HG02973 (cell line): ENCODE results near the gene IL17D.

ENCODE experiments used
- ATAC-seq: cut with Tn5 transposase; IDR thresholded peaks from one replicate; pipeline ENCODE4 v1.9.1; 2021; ENCODE audit warnings: moderate library complexity; ENCODE audit not compliant: unreplicated experiment

Gene IL17D

DNA sequence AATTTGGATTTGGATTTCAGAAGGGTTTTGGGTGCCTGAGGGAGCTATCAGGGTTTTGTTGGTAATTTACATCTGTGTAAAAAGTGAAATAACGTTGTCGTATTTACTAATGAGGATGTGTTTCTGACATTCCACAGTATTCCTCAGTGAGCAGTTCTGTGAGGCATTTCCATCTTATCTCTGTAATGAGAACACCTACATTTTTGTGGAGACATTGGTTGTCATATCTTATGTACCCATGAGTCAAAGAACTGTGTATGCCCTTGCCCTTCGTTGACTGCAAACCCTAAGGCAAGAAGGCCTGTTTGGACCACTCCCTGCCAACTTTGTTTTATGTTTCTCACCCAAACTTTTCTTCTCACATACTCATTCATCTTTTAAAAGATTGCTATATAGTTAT is 14.2 kb upstream of the IL17D start:
- no peak for ATAC-seq

DNA sequence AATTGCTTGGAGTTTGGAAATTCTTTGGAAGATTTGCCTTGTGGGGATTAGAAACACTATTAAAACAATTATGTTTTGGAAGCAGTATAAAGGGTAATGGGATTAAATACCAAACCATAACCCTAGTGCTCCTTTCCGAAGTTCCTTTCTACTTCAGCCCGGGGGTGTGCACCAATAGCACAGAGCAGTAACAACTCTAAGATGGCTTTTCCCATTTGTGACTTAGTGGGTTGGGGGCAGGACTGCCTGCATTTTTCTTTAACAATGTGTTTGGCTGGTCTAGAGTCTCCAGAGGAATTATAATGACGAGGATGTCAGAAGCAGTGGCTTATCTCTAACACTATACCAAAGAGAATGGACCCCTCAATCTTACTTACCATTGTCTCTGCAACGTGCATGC is 11.9 kb upstream of the IL17D start:
- no peak for ATAC-seq

DNA sequence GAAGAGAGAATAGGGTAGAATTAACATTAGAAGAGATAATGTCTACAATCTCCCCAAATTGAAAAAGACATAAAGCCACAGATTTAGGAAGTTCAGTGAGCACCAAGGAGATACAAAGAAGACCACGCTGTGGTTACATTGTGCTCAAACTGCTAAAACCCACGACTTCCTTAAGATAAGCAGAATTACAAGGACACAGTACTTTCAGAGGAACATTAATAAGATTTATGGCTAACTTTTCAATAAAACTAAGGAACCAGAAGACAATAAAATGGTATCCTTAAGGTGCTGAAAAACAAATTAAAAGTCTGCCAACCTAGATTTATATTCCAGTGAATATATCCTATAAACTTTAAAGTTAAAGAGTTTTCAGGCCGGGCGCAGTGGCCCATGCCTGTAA is 7.4 kb upstream of the IL17D start:
- no peak for ATAC-seq

DNA sequence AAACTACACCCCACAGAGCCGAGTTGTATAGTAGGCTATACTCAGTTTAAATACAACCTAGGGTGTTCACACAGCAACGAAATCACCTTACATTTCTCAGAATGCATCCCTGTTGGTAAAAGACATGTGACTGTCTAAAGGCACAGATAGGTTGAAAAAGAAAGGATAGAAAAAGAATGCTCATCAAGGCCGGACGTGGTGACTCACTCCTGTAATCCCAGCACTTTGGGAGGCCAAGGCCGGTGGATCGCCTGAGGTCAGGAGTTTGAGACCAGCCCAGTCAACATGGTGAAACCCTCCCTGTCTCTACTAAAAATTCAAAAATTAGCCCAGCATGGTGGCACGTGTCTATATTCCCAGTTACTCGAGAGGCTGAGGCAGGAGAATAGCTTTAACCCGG is 3.8 kb upstream of the IL17D start:
- ATAC-seq = no peak

DNA sequence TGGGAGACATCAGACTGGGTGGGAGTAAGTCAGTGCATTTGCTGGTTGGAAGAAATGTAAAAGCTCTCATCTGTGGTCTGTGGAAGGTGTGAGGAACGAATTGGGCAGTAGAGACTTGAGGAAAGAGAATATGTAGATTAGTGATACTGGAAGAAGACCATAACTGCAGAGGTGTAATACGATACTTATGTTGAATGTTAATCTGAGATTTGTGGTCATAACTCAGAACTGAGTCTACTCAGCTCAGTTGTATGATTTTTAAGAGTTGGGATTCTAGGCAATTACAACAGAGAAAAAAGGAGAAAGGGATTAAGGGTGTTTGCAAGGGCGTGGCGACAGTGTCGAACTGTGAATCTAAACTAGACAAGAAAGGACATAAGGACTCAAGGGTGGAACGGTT is 3.2 kb upstream of the IL17D start:
- ATAC-seq = no peak

DNA sequence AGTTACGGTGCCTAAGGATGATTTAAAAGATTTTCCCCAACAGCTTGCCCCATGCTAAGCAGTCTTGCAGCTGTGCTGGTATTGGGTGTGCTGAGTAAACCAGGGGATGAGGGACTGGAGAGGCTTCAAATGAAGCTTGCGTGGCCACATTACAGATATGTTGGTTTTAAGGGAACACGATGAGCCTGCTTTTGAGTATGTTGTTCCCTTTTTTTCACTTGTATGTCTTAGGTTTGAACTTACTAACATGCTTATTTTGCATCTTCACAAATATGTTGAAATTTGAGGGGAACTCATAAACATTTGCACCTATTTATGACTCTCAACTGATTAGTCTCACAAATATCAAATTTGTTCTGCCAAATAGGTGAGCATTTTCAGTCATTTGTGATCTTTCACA is 2.0 kb upstream of the IL17D start:
- no peak for ATAC-seq

DNA sequence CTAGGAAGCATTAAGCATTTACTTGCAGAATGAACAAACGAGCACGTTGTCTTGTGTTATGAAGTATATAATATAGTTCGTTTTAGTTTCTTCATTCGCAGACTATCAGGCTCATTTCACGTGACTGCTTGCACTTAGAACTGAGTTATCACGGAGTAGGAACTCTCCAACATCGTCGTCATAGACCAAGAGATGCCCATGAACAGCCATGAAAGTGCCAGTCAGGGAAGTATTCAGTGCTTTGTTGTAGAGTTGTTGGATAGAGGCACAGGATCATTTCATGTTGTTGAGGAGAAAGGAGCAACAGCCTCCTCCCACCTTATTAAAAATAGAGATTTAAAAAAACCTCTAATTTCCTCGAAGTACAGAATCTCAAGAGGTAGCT is 977 bp upstream of the IL17D start:
- no peak for ATAC-seq

DNA sequence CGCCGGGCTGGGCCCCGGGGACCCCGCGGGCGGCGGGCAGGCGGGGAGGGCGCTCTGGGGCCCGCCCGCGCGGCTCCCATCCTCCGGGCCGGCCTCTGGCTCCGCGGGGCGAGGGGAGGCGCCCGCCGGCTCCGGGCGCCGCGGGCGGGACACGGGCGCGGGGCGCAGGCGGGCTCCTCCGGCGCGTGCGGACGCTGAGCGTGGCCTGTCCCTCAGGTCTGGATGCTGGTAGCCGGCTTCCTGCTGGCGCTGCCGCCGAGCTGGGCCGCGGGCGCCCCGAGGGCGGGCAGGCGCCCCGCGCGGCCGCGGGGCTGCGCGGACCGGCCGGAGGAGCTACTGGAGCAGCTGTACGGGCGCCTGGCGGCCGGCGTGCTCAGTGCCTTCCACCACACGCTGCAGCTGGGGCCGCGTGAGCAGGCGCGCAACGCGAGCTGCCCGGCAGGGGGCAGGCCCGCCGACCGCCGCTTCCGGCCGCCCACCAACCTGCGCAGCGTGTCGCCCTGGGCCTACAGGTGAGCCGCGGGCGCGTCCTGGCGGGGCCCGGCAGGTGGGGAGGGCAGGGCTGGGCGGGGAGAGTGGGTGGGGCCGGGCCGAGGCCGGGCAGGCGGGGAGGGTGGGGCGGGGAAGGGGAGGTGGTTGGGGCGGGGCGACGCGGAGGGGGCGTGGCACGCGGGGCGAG is 420 bp downstream of the IL17D start:
- peak; percentile 94 for ATAC-seq

DNA sequence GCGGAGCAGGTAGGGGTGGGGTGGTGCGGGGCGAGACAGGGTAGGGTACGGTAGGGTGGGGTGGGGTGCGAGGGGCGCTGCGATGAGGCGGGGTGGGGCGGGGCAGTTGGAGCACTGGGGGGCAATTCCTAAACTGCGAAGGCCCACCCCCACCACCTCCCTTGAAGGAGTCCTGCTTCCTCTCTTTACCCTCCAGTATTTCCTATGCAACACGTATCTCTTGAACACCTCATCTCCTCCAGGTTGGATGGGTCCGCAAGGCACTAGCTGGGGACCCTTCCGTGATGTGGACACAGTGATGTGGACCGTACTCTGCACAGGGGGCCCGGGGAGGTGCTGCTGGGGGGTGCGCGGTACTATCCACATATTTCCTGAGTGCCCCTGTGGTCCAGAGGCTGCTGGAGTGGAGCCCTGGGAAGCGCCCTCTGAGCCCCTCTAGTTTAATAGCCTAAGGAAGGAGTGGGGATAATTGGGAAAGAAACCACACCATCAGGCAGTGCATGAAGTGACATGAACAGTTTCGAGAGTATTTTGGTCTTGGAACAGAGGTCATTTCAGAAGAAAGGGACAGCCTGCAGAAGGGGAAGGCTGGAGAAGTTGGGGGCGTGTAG is 1.1 kb downstream of the IL17D start:
- no peak for ATAC-seq

DNA sequence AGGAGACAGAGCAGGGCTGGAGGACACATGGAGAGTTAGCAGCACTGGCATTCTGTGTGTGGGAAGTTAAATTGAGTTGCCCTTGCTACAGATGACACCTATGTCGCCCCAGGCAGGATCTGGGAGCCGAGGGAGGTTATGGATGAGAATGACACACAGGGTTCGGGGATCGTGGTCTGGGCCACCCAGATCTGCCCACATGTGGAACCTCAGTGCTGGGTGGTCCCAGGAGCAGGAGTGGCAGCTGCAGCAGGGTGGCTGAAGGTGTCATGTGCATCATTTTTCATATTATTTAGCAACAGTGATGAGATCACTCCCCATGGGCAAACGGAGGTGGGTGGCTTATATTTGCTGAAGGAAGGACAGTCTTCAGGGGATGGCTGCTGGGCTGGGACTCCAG is 3.2 kb downstream of the IL17D start:
- ATAC-seq = no peak

DNA sequence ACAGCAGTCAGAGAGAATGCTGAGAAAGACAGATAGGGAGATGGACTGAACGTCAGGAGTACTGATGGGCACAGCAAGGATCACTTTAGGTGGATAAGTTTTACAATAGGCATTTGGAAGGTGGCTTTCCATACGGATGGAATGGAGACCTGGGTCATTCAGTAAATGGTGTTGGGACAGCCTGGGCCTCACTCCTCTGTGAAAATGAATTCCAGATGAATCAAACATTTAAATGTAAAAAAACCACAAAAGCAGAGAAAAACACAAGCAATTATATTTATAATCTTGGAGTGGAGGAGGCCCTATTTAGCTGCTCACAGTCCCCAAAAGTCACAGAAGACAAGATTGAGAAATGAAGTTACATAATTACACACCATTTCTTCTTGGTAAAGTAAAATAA is 4.7 kb downstream of the IL17D start:
- no peak for ATAC-seq

DNA sequence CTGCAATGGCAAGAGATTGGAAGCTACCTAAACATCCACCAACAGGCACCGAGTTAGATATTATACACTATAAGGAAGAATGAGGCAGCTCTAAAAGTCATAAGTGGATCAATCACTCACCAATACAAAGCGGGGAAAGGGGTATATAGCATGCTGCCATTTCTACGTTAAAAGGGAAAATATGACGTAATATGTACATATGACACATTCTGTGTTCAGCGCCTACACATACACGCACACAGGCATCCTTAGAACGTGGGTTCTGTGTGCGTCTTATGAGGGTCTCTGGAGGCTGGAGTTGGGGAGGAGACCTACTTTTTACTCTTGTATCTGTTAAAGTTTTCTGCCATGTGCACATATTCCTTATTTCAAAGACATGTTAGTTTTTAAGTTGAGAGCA is 5.9 kb downstream of the IL17D start:
- ATAC-seq = no peak

DNA sequence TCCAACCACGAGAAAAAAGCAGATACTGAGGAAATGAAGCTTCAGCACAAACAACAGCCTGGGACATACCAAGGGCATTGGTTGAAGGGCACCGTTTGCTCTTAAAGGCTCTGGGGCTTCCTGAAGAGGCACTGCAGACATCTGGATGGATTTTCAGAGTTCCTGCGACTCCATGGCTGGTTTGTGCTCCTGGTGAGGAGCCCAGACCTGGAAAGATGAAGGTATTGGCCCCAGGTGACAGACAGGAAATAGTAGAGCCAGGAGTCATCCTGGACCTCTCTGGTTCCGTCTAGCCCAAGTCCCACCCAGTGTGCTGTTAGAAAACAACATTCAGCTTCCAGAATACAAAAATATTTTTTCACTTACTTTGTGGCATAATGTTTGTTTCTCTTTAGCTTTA is 6.3 kb downstream of the IL17D start:
- no peak for ATAC-seq

DNA sequence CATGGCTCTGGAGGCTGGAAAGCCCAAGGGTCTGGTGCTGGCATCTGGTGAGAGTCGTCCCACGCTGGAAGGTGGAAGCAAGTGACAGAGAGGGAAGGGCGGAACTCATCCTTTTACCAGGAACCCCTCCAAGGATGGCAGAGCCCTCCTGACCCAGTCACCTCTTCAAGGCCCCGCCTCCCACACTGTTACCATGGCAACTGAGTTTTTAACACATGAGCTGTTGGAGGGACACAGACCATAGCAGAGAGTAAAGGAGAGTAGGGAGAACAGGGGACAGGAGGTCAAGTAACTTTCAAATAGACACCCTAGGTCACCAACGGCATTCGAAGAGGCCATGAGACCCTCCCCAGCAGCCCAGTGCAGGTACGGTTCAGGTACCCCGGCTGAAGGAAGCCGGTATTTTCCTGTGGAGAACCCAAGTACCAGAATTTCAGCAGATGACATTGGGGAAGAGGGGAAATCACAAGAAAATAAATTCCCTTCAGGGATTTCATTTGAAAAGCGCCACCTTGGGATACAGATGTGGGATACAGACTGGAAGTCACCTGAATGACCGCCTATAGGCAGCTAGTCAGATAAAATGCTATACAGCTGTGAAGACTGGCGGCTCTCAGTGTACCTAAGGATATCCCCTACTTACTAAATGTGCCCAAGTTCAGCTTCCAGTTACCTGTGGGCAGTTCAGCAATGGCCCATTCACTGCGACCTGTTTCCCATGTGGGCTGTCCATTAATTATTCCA is 8.0 kb downstream of the IL17D start:
- ATAC-seq = no peak

DNA sequence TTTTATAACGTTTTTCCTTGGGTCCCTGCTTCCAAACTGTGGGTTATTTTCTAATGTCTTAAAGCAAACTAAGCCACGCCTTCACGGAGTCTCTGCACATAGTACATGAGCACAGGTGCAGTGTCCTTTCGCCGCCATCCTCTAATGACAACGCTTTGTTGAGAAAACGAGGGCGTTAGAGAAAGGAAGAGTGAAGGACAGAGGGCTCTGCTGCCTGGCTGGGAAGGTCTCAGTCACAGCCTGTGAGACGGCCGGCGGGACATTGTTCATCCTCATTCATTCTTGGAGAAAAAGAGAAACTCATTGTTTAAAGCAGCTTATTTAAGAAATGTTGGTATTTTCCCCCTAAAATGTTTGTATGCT is 9.5 kb downstream of the IL17D start:
- ATAC-seq = no peak

DNA sequence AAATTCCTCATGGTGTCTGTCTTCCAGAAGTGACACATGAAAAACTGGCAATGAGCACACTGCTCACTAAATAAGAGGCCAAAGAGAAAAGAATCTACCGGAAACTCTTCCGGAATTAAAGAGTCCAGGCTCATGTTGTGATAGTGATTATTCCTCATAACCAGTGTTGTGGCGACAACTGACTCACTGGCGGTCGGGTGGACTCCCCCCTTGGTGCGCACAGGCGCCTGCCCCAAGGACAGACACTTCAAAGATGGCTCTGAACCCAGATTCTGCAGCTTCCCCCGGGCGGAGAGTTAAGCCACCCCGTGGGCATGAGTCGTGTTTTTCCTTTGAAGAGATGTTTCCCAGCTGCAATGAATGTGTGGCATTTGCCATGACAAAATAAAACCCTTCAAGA is 10.3 kb downstream of the IL17D start:
- no peak for ATAC-seq

DNA sequence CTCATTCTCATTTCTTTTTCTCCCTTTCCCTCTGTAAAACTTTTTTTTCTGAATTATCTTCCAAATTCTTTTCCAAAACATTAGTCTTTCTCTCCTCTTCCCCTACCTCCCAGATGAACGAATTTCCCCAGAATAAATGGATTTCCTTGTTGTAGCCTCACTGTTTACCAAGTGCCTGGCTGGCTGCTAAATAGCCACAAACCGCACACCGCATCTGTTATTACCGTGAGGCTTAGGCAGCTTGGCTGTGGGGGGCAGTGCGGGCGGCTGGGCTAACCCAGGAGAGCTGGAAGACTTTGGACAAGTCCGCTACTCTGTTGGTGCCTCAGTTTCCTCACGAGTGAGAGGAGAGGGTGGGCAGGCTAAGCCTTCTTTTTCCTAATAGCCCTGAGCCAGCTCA is 10.7 kb downstream of the IL17D start:
- no peak for ATAC-seq

DNA sequence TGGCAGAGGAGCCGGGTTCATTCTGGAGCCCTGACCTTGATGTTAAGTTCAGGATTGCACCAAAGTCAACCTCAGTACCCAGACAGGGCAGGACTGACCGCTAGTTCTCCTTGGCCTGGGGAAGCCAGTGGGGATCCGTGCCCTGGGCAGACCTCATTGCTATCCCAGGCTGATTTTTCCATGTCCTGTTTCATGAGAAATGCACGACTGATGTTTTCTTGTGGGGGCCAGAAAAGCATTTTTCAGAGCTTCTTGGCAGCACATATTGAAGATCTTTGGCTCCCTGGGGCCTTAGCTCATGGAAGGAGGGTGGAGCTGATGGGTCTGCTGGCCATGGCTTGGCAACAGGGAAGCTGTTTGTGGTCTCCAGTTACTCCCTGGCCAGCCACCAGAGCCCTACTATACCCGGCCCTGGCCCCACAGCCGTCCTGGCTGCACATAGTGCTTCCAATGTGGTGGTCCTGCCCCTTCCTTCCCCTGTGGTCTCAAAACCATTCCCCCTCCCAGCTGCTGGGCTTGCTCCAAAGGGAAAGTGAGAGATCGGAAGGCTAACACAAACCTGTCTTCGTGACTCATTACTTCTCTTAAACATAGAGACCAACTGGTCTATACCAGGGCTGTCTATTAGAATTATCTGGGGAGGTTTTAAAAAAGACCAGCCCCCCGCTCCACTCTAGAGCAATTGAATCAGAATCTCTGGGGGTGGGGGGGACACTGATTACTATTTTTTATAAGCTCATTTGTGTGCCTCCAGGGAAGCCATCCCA is 11.2 kb downstream of the IL17D start:
- ATAC-seq = no peak

DNA sequence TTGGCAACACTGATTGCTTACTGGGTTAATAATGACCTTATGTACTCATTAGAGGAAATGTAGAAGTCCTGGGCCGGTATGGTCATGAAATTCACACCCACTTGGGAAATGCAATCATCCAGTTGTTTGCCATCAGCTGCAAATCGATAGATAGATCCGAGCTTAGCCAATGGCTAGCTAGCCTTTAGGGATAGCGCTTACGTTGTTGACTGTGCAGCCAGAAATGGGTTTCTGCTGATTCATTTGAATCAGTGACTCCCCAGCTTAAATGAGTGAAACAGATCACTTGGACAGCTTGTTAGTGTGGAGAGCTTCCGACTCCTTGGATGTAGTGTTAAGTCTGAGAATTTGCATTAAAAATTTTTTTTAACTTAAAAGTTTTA is 11.8 kb downstream of the IL17D start:
- no peak for ATAC-seq

DNA sequence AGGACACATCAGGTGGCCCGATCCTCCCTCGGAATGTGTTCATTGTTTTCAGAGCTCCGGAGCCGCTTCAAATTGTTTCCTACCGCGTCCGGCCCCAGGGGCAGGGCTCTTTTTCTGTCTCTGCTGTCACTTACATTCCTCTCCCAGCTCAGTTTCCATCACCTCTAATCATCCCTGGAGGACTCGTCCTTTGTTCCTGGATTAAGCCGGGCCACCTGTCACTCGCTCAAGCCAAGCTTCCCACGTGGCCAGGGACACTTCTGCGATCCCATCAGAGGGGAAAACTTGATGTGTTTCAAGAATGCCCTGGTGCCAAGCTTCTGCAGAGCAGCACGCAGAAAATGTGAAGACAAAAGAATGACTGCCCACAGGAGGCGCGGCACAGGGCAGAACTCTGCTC is 13.5 kb downstream of the IL17D start:
- no peak for ATAC-seq

DNA sequence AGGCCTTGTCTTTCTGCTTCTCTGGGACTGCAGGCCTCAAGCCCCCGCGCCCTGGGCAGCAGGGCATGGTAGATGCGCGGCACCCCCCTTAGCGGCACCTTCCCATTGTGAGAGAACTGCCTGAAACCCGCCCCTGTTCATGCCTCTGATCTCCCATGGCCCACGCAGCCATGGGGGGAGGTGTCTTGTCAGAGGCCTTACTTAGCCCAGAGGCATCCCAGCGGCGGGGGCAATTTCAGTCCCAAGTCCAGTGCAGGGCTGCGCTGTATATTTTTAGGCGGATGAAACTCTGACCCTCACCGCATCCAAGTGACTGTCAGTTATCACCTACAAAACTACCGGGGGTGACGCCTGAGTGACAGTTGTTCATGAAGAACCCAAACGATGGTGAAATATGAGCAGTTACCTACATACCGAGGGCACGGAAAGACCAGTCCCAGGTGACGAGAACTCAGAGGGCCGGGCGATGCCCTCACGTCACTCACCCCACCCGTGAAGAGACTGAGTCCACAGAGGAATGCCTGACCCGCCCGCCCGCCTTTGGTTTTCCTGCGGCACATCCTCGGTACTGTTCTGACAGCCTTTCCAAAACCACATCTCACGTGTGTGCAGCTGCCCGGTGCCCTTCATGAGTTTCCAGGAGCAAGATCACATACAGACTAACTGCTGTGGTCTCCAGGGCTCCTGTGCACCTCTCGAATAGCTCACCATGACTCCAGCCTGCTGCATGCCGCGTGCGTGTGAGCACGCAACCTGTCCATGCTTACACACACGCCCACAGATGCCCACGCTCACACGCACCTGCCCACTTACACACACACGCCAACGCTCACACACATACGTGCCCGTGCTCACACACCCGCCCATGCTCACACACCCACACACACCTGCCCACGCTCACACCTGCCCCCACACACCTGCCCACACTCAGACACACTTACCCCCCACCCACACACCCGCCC is 14.4 kb downstream of the IL17D start:
- no peak for ATAC-seq
